DOHH2 (cell line): ENCODE data around the gene GRM5.

ENCODE experiments used
- H3F3A ChIP-seq: fragments of 200-600 bp; sonication (generic), shearing (Covaris generic); 2 replicates; pipeline ENCODE4 v1.6.0; 2016; ENCODE audit warnings: antibody characterized with exemption, mild to moderate bottlenecking; ENCODE audit not compliant: control insufficient read depth, insufficient read depth
- H3K27ac ChIP-seq: fragments of 200-600 bp; sonication (generic); 2 replicates; pipeline ENCODE4 v1.5.1; 2014; ENCODE audit warnings: low read depth, mild to moderate bottlenecking, low read length, moderate library complexity
- H3K27me3 ChIP-seq: fragments of 200-600 bp; sonication (generic); 2 replicates; pipeline ENCODE4 v1.6.1; 2014; ENCODE audit warnings: mild to moderate bottlenecking, low read length, mixed read lengths; ENCODE audit not compliant: control insufficient read depth
- H3K36me3 ChIP-seq: fragments of 200-600 bp; sonication (generic); 2 replicates; pipeline ENCODE4 v1.6.1; 2014; ENCODE audit warnings: mild to moderate bottlenecking, low read length, moderate library complexity, mixed read lengths; ENCODE audit not compliant: control insufficient read depth
- H3K4me1 ChIP-seq: fragments of 200-600 bp; sonication (generic); 2 replicates; pipeline ENCODE4 v1.6.1; 2014; ENCODE audit warnings: mild to moderate bottlenecking, low read length, mixed read lengths; ENCODE audit not compliant: control insufficient read depth
- H3K4me2 ChIP-seq: fragments of 200-600 bp; sonication (generic); 2 replicates; pipeline ENCODE4 v1.6.0; 2014; ENCODE audit warnings: mild to moderate bottlenecking, low read length, moderate library complexity
- H3K4me3 ChIP-seq: fragments of 200-600 bp; sonication (generic); 2 replicates; pipeline ENCODE4 v1.5.1; 2014; ENCODE audit warnings: mild to moderate bottlenecking, low read length, mixed read lengths
- H3K79me2 ChIP-seq: fragments of 200-600 bp; sonication (generic); 2 replicates; pipeline ENCODE4 v1.6.1; 2014; ENCODE audit warnings: mild to moderate bottlenecking, low read length, mixed read lengths; ENCODE audit not compliant: control insufficient read depth
- H3K9me2 ChIP-seq: fragments of 200-600 bp; sonication (generic); replicated peaks from 2 replicates; pipeline ENCODE4 v1.6.1; 2014; ENCODE audit warnings: mild to moderate bottlenecking, low read length, mixed read lengths; ENCODE audit not compliant: control insufficient read depth
- H3K9me3 ChIP-seq: fragments of 200-600 bp; sonication (generic); 2 replicates; pipeline ENCODE4 v1.6.1; 2014; ENCODE audit warnings: antibody characterized with exemption, low read length, mixed read lengths; ENCODE audit not compliant: control insufficient read depth, insufficient read depth
- H4K20me1 ChIP-seq: fragments of 200-600 bp; sonication (generic); 2 replicates; pipeline ENCODE4 v1.6.0; 2014; ENCODE audit warnings: low read depth, mild to moderate bottlenecking, antibody characterized with exemption, low read length, moderate library complexity; ENCODE audit not compliant: control insufficient read depth, insufficient read depth
- EZH2phosphoT487 ChIP-seq: fragments of 200-600 bp; sonication (generic); IDR thresholded peaks from 2 replicates; pipeline ENCODE4 v1.6.1; 2017; ENCODE audit warnings: borderline replicate concordance, mild to moderate bottlenecking, antibody characterized with exemption, low read length, moderate library complexity, mixed read lengths
- TF ChIP-seq, protein P1 (sequence below): fragments of 200-600 bp; sonication (generic); IDR thresholded peaks from one replicate; pipeline ENCODE4 v1.5.1; 2014; ENCODE audit warnings: antibody characterized with exemption, mild to moderate bottlenecking, low read depth, low read length; ENCODE audit not compliant: poor library complexity, severe bottlenecking

Gene GRM5

DNA sequence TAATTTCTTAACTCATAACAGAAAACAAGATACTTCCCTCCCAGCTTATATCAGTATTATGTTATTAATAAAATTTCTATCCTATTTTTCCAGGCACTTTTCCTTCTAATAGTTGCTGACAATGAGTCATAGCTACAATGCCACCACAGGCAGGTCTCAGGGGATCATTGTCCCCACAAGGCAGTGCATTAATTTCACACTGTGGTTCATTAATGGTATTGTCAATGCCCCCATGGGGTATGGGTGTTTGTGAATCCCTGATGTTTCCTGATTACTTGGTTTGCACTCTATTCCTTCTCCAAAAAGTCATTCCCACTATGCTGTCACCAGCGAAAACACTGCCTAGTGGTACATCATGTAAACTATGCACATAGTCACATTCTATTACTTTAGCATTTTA is 382.8 kb downstream of the GRM5 start:
- H3K9me3 ChIP-seq, result no peaks in the 10 kb centered on the region
- no peaks in the 10 kb centered on the region for H3K4me1 ChIP-seq
- H3K27ac ChIP-seq, result no peak overlapping the region
- H3F3A ChIP-seq, result no peaks in the 10 kb centered on the region
- no peaks in the 10 kb centered on the region for H3K9me2 ChIP-seq
- H3K36me3 ChIP-seq, result no peaks in the 10 kb centered on the region
- TF ChIP-seq EZH2phosphoT487, result no peak
- TF ChIP-seq, protein P1, sequence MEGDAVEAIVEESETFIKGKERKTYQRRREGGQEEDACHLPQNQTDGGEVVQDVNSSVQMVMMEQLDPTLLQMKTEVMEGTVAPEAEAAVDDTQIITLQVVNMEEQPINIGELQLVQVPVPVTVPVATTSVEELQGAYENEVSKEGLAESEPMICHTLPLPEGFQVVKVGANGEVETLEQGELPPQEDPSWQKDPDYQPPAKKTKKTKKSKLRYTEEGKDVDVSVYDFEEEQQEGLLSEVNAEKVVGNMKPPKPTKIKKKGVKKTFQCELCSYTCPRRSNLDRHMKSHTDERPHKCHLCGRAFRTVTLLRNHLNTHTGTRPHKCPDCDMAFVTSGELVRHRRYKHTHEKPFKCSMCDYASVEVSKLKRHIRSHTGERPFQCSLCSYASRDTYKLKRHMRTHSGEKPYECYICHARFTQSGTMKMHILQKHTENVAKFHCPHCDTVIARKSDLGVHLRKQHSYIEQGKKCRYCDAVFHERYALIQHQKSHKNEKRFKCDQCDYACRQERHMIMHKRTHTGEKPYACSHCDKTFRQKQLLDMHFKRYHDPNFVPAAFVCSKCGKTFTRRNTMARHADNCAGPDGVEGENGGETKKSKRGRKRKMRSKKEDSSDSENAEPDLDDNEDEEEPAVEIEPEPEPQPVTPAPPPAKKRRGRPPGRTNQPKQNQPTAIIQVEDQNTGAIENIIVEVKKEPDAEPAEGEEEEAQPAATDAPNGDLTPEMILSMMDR, result no peak
- no peak overlapping the region for H3K4me2 ChIP-seq
- H3K79me2 ChIP-seq, result no peaks in the 10 kb centered on the region
- H4K20me1 ChIP-seq, result no peaks in the 10 kb centered on the region
- no peaks in the 10 kb centered on the region for H3K27me3 ChIP-seq
- no peak overlapping the region for H3K4me3 ChIP-seq

DNA sequence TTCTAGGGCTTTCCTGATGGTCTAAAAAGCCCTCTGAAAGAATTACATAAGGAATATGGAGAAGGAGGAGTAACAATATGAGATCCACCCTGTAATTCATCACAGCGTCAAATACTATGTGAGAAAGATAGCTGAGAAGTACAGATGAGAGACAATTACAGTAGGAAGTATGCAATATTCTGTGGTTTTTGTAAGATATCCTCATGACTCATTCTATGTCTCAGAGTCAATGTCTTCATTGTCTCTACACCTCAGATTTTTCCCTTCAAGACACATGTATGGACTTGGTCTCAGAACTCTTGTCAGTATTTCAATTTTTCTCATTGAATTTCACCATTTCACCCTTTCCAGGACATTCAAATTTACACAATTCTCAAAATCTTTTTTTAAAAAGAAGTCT is 385.0 kb downstream of the GRM5 start:
- no peaks in the 10 kb centered on the region for H4K20me1 ChIP-seq
- no peaks in the 10 kb centered on the region for H3K79me2 ChIP-seq
- no peaks in the 10 kb centered on the region for H3K9me2 ChIP-seq
- H3F3A ChIP-seq, result no peaks in the 10 kb centered on the region
- no peak overlapping the region for H3K4me3 ChIP-seq
- H3K4me1 ChIP-seq, result no peaks in the 10 kb centered on the region
- H3K4me2 ChIP-seq, result no peak overlapping the region
- no peaks in the 10 kb centered on the region for H3K27me3 ChIP-seq
- TF ChIP-seq, protein P1, result no peak
- no peak for TF ChIP-seq EZH2phosphoT487
- no peaks in the 10 kb centered on the region for H3K36me3 ChIP-seq
- no peaks in the 10 kb centered on the region for H3K9me3 ChIP-seq
- no peak overlapping the region for H3K27ac ChIP-seq

DNA sequence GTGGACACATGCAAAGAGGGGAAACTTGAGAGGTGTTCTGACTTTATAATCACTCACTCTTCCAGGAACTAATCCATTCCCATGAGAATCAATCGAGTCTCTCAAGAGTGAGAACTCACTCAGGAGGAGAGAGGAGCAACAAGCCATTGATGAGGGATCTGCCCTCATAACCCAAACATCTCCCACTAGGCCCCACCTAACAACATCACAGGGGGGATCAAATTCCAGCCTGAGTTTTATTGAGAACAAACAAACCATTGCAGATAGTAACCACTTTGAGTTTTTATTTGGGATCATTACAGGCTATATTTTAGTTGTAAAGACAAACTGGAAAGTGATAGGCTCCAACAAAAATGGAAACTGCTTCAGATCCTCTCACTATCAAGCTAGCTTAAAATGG is 399.4 kb downstream of the GRM5 start:
- H3K36me3 ChIP-seq, result no peaks in the 10 kb centered on the region

More for the DNA sequence above, 399.4 kb downstream of the GRM5 start:
- Histone ChIP-seq H3K9me3 (no peaks in the 10 kb centered on the region), H3K79me2 (no peaks in the 10 kb centered on the region), H3K9me2 (no peaks in the 10 kb centered on the region), H3K27me3 (no peaks in the 10 kb centered on the region), H3K4me1 (no peaks in the 10 kb centered on the region), H3K27ac (no peak overlapping the region), H4K20me1 (no peaks in the 10 kb centered on the region), H3K4me3 (no peak overlapping the region), H3F3A (no peaks in the 10 kb centered on the region), H3K4me2 (no peak overlapping the region)
- TF ChIP-seq, protein P1, result no peak
- TF ChIP-seq EZH2phosphoT487, result no peak
